ENCODE measurements around the gene SRP68.

Gene SRP68

GRCh38 chr17:76089680-76090516 lies 17.6 kb upstream of the SRP68 start:
- Histone ChIP-seq H3K4me3 (ENCODE audit: insufficient read depth, low read depth, low read length) (no peak overlapping the region), H3K9me3 (ENCODE audit: control insufficient read depth, low read length) (no peaks in the 10 kb centered on the region), H3K27me3 (ENCODE audit: control insufficient read depth, insufficient read depth, low read length, poor library complexity, severe bottlenecking) (no peaks in the 10 kb centered on the region), H3K27ac (ENCODE audit: insufficient read depth, low read depth, low read length, poor library complexity, severe bottlenecking) (no peak overlapping the region), H3K4me1 (ENCODE audit: control insufficient read depth, insufficient read depth, low read length) (no peaks in the 10 kb centered on the region), H3K36me3 (ENCODE audit: control insufficient read depth, insufficient read depth, low read length) (peaks cover 62% of the 10 kb centered on the region)
- 93 to 94% methylated on average over 32 of the region's 32 CpGs for WGBS, 2 experiments

GRCh38 chr17:76088868-76089576 lies 16.7 kb upstream of the SRP68 start:
- no peak overlapping the region for H3K4me3 ChIP-seq (ENCODE audit: insufficient read depth, low read depth, low read length)
- H3K36me3 ChIP-seq (ENCODE audit: control insufficient read depth, insufficient read depth, low read length): peaks cover 60% of the 10 kb centered on the region
- no peak overlapping the region for H3K27ac ChIP-seq (ENCODE audit: insufficient read depth, low read depth, low read length, poor library complexity, severe bottlenecking)
- WGBS, 2 experiments: 96 to 97% methylated on average over 25 of the region's 25 CpGs
- no peaks in the 10 kb centered on the region for H3K9me3 ChIP-seq (ENCODE audit: control insufficient read depth, low read length)
- H3K27me3 ChIP-seq (ENCODE audit: control insufficient read depth, insufficient read depth, low read length, poor library complexity, severe bottlenecking): no peaks in the 10 kb centered on the region
- H3K4me1 ChIP-seq (ENCODE audit: control insufficient read depth, insufficient read depth, low read length): no peaks in the 10 kb centered on the region

- H3K9me3 ChIP-seq (ENCODE audit: control insufficient read depth, low read length): no peaks in the 10 kb centered on the region
- 91 to 92% methylated on average over 25 of the region's 25 CpGs for WGBS, 2 experiments
- H3K27me3 ChIP-seq (ENCODE audit: control insufficient read depth, insufficient read depth, low read length, poor library complexity, severe bottlenecking): no peaks in the 10 kb centered on the region
- H3K4me3 ChIP-seq (ENCODE audit: insufficient read depth, low read depth, low read length): no peak overlapping the region
- no peak overlapping the region for H3K27ac ChIP-seq (ENCODE audit: insufficient read depth, low read depth, low read length, poor library complexity, severe bottlenecking)
- H3K36me3 ChIP-seq (ENCODE audit: control insufficient read depth, insufficient read depth, low read length): peaks cover 58% of the 10 kb centered on the region
- no peaks in the 10 kb centered on the region for H3K4me1 ChIP-seq (ENCODE audit: control insufficient read depth, insufficient read depth, low read length)
These were observed 15.9 kb upstream of the SRP68 start for GRCh38 chr17:76088041-76088867.

- no peaks in the 10 kb centered on the region for H3K4me1 ChIP-seq (ENCODE audit: control insufficient read depth, insufficient read depth, low read length)
- 92 to 93% methylated on average over 11 of the region's 11 CpGs for WGBS, 2 experiments
- H3K27me3 ChIP-seq (ENCODE audit: control insufficient read depth, insufficient read depth, low read length, poor library complexity, severe bottlenecking): no peaks in the 10 kb centered on the region
- no peaks in the 10 kb centered on the region for H3K9me3 ChIP-seq (ENCODE audit: control insufficient read depth, low read length)
- H3K36me3 ChIP-seq (ENCODE audit: control insufficient read depth, insufficient read depth, low read length): peaks cover 50% of the 10 kb centered on the region
- no peak overlapping the region for H3K27ac ChIP-seq (ENCODE audit: insufficient read depth, low read depth, low read length, poor library complexity, severe bottlenecking)
- H3K4me3 ChIP-seq (ENCODE audit: insufficient read depth, low read depth, low read length): no peak overlapping the region
These were observed 15.2 kb upstream of the SRP68 start for GRCh38 chr17:76087531-76087930.

- no peaks in the 10 kb centered on the region for H3K27me3 ChIP-seq (ENCODE audit: control insufficient read depth, insufficient read depth, low read length, poor library complexity, severe bottlenecking)
- H3K4me3 ChIP-seq (ENCODE audit: insufficient read depth, low read depth, low read length): no peak overlapping the region
- H3K27ac ChIP-seq (ENCODE audit: insufficient read depth, low read depth, low read length, poor library complexity, severe bottlenecking): no peak overlapping the region
- H3K9me3 ChIP-seq (ENCODE audit: control insufficient read depth, low read length): no peaks in the 10 kb centered on the region
- 96% methylated on average over 9 of the region's 9 CpGs for WGBS, 2 experiments
- peaks cover 42% of the 10 kb centered on the region for H3K36me3 ChIP-seq (ENCODE audit: control insufficient read depth, insufficient read depth, low read length)
- no peaks in the 10 kb centered on the region for H3K4me1 ChIP-seq (ENCODE audit: control insufficient read depth, insufficient read depth, low read length)
These were observed 14.1 kb upstream of the SRP68 start for GRCh38 chr17:76086384-76086783.

- Histone ChIP-seq H3K4me3 (ENCODE audit: insufficient read depth, low read depth, low read length) (no peak overlapping the region), H3K27me3 (ENCODE audit: control insufficient read depth, insufficient read depth, low read length, poor library complexity, severe bottlenecking) (no peaks in the 10 kb centered on the region), H3K36me3 (ENCODE audit: control insufficient read depth, insufficient read depth, low read length) (peaks cover 42% of the 10 kb centered on the region), H3K27ac (ENCODE audit: insufficient read depth, low read depth, low read length, poor library complexity, severe bottlenecking) (no peak overlapping the region), H3K9me3 (ENCODE audit: control insufficient read depth, low read length) (no peaks in the 10 kb centered on the region), H3K4me1 (ENCODE audit: control insufficient read depth, insufficient read depth, low read length) (no peaks in the 10 kb centered on the region)
- 95% methylated on average over 13 of the region's 13 CpGs for WGBS, 2 experiments
These were observed 13.5 kb upstream of the SRP68 start for GRCh38 chr17:76085731-76086366.

- Histone ChIP-seq H3K27me3 (ENCODE audit: control insufficient read depth, insufficient read depth, low read length, poor library complexity, severe bottlenecking) (peaks cover under 1% of the 10 kb centered on the region), H3K4me1 (ENCODE audit: control insufficient read depth, insufficient read depth, low read length) (peaks cover 6% of the 10 kb centered on the region), H3K4me3 (ENCODE audit: insufficient read depth, low read depth, low read length) (no peak overlapping the region), H3K36me3 (ENCODE audit: control insufficient read depth, insufficient read depth, low read length) (peaks cover 42% of the 10 kb centered on the region), H3K27ac (ENCODE audit: insufficient read depth, low read depth, low read length, poor library complexity, severe bottlenecking) (no peak overlapping the region), H3K9me3 (ENCODE audit: control insufficient read depth, low read length) (no peaks in the 10 kb centered on the region)
- WGBS, 2 experiments: 82% methylated on average over 17 of the region's 17 CpGs
These were observed 12.9 kb upstream of the SRP68 start for GRCh38 chr17:76085066-76085730.

- H3K36me3 ChIP-seq (ENCODE audit: control insufficient read depth, insufficient read depth, low read length): peaks cover 35% of the 10 kb centered on the region
- H3K9me3 ChIP-seq (ENCODE audit: control insufficient read depth, low read length): no peaks in the 10 kb centered on the region
- H3K27me3 ChIP-seq (ENCODE audit: control insufficient read depth, insufficient read depth, low read length, poor library complexity, severe bottlenecking): peaks cover 16% of the 10 kb centered on the region
- WGBS, 2 experiments: 90 to 94% methylated on average over 15 of the region's 15 CpGs
- peaks cover 16% of the 10 kb centered on the region for H3K4me1 ChIP-seq (ENCODE audit: control insufficient read depth, insufficient read depth, low read length)
- no peak overlapping the region for H3K4me3 ChIP-seq (ENCODE audit: insufficient read depth, low read depth, low read length)
- H3K27ac ChIP-seq (ENCODE audit: insufficient read depth, low read depth, low read length, poor library complexity, severe bottlenecking): no peak overlapping the region
These were observed 11.3 kb upstream of the SRP68 start for GRCh38 chr17:76083536-76084182.

All from ectodermal cell (in vitro differentiated cells).